GM18508 (cell line): ENCODE results near the gene MTAP.

ENCODE experiments used
- ATAC-seq: cut with Tn5 transposase; IDR thresholded peaks from one replicate; pipeline ENCODE4 v1.9.1; 2021; ENCODE audit warnings: moderate number of reproducible peaks; ENCODE audit not compliant: insufficient read depth, unreplicated experiment

MTAP gene

GRCh38 chr9:21966140-21966851 is 163.9 kb downstream of the MTAP start:
- ATAC-seq = no peak

GRCh38 chr9:21967169-21967568 is 164.7 kb downstream of the MTAP start:
- ATAC-seq = no peak

DNA sequence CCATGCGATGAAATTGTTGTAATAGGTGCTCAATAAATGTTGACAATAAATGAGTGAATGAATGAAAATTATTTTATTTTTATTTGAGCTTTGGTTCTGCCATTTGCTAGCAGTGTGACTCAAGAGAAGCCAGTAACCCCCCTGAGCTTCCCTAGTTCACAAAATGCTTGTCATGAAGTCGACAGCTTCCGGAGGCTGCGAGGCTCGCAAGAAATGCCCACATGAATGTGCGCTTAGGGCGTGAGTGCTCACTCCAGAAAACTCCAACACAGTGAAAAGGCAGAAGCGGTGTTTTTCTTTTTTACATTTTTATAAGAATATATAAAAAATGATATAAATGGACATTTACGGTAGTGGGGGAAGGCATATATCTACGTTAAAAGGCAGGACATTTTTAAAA is 165.3 kb downstream of the MTAP start:
- ATAC-seq = no peak

DNA sequence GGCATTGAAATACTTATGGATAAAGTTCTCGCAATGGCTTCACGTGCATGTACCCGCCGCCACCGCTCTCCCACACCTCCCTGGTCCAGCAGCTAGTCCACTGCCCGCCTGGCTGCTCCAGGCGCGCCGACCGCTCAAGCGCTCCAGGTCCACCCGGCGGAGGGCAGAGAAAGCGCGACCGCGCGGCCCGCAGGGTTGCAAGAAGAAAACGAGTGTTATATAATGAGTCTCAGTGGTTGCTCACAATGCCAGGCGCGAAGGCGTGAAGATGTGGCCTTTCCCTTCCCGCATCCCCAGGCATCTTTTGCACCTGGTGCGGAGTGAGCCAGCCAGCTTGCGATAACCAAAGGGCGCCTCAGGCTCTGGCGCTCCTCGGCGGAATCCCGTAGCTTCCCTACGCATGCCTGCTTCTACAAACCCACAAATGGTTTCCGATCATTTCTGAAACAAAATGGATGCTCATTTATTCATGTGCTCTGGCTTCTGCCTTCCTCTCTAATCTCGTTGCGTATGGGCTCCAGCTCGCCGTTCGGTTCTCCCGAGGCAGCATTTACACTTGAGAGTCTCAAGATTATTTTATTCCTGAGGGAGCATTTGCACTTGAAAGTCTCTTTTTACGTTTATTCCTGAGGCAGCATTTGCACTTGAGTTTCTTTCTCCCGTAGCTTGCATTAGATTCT is 166.0 kb downstream of the MTAP start:
- no peak for ATAC-seq

GRCh38 chr9:21969011-21969940 is 166.8 kb downstream of the MTAP start:
- no peak for ATAC-seq

DNA sequence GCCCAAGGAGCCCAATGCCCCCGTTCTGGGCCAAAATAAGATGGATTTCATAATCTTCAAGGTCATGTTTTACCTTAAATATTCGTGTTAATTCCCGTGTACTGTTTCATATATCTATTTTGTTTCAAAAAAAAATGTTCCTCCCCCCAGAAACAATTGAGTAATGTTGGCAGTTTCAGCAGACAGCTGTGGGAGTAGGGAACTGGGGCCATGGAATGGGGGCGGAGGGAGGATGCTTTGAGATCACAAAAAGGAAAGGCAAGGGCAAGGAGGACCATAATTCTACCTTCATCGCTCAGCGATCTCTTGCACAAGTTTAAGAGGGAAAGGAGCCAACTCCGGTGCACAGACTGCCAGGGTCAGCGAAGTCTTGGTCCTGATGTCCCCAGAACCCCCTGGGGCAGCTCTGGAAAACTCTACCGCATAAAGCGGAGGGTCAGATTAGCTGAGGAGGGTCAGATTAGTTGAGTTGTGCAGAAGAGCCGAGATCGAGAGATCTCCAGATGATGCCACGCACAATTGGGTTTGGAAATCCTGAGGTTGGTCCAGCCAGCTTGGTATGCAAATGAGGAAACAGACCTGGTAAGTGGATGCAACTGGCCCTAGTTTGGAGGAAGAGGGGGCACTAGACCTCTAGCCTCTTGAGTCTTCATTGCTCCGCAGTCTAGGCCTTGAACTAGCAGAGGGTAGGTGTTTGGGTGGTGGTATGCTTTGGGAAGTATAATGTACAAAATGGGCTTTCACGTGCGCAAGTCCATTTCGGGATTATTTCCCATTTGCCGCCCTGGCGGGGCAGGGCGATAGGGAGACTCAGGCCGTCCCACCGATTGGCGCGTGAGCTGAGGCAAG is 167.7 kb downstream of the MTAP start:
- ATAC-seq = no peak

- no peak for ATAC-seq
Observed at GRCh38 chr9:21970800-21971640, 168.6 kb downstream of the MTAP start.

GRCh38 chr9:21972361-21972760 is 169.9 kb downstream of the MTAP start:
- ATAC-seq = no peak

- no peak for ATAC-seq
Observed at GRCh38 chr9:21974343-21974721, 171.9 kb downstream of the MTAP start.

DNA sequence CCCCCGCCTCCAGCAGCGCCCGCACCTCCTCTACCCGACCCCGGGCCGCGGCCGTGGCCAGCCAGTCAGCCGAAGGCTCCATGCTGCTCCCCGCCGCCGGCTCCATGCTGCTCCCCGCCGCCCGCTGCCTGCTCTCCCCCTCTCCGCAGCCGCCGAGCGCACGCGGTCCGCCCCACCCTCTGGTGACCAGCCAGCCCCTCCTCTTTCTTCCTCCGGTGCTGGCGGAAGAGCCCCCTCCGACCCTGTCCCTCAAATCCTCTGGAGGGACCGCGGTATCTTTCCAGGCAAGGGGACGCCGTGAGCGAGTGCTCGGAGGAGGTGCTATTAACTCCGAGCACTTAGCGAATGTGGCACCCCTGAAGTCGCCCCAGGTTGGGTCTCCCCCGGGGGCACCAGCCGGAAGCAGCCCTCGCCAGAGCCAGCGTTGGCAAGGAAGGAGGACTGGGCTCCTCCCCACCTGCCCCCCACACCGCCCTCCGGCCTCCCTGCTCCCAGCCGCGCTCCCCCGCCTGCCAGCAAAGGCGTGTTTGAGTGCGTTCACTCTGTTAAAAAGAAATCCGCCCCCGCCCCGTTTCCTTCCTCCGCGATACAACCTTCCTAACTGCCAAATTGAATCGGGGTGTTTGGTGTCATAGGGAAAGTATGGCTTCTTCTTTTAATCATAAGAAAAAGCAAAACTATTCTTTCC is 172.4 kb downstream of the MTAP start:
- no peak for ATAC-seq

GRCh38 chr9:21976334-21976875 is 174.0 kb downstream of the MTAP start:
- ATAC-seq = no peak

DNA sequence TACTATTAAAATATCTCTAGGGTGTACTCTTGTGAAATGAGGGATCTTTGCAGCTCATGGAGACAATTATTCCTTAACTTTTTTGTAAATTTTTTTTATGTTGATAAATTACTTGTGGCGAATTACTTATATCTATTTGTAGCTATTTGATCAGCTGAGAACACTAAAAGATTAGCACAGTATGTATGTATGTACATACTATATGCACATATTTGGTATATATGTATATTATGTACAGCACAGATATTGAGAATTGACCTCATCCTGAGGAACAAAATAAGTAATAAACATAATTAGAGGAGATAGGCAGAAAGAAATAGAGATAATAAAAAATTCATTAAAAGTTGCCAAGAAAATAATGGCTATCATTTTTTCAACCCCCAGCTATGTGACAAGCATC is 180.0 kb downstream of the MTAP start:
- no peak for ATAC-seq

DNA sequence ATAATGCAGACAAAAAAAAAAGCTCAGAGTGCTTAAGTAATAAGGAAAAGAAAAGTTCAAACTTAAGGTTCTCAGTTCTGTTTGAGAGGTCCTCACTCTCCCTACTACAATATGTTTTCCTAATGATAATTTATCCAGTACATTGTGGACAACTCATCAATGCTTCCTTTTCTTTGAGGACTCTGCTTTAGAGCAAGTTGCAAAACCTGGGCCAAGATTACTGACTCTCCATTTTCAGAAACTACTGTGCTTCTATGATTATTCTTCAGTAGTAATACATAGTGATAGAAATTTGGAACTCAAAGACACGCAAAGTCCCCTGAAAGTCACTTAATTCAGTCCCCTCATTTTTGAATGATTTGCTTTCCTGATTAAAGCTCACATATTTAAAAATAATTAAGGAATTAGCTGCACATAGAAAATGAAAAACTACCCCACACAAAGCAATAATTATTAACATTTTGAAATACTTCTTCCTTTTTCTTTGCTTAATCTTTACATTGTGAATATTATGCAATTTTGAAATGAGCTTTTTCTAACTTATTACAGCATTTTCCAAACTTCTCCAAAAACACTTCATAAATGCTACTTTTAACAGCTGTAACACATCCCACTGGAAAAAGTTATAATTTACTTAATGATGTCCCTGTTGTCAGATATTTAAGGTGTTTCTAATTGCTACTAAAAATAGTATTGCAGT is 180.6 kb downstream of the MTAP start:
- ATAC-seq = no peak

- no peak for ATAC-seq
Observed at GRCh38 chr9:21983561-21983935, 181.1 kb downstream of the MTAP start.

DNA sequence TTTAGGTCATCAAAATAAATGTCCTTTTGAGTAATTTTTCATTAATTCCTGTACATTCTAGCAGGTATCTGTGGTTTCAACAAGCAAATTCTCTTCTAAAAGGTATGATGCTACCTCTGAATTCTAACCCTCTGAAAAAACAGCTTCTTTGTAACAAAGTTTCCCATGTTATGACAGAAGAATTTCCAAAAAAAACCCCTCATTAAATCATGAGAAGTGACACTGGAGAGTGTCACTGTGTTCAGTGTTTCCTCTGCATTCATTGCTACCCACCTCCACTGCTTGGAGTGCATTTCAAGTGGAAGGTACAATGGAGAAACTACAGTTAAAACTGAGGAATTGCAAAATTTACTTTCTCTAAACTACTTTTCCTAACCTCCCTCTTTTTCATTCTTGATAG is 181.7 kb downstream of the MTAP start:
- ATAC-seq = no peak

- ATAC-seq = no peak
Observed at GRCh38 chr9:21985964-21986667, 183.7 kb downstream of the MTAP start.
